ENCODE results near the gene KRT10. TPM values are rescaled to one million over a fixed set of nuclear protein-coding genes. Genes with fewer than 3 reads are reported as not detected.

Gene KRT10
- total RNA-seq, 1 donor from 2014 or later, result 29.9 TPM

- Histone ChIP-seq H3K27me3 (ENCODE audit: control insufficient read depth, insufficient read depth, low read length) (no peaks in the 10 kb centered on the region), H3K36me3 (ENCODE audit: control insufficient read depth, insufficient read depth, low read length) (no peaks in the 10 kb centered on the region), H3K4me3 (ENCODE audit: low read depth, low read length) (no peak overlapping the region)
- no peak for DNase-seq (ENCODE audit: low read depth)
- no peak for TF ChIP-seq CTCF (IDR thresholded peaks at IDR 0.05; ENCODE audit: insufficient read depth, low read length, poor library complexity, severe bottlenecking)
These were observed 44.4 kb downstream of the KRT10 start for GRCh38 chr17:40777971-40778370.

GRCh38 chr17:40777459-40777858, 45.0 kb downstream of the KRT10 start:
- H3K36me3 ChIP-seq (ENCODE audit: control insufficient read depth, insufficient read depth, low read length), result no peaks in the 10 kb centered on the region
- no peak for TF ChIP-seq CTCF (IDR thresholded peaks at IDR 0.05; ENCODE audit: insufficient read depth, low read length, poor library complexity, severe bottlenecking)
- H3K27me3 ChIP-seq (ENCODE audit: control insufficient read depth, insufficient read depth, low read length), result no peaks in the 10 kb centered on the region
- no peak overlapping the region for H3K4me3 ChIP-seq (ENCODE audit: low read depth, low read length)
- no peak for DNase-seq (ENCODE audit: low read depth)

- TF ChIP-seq CTCF (IDR thresholded peaks at IDR 0.05; ENCODE audit: insufficient read depth, low read length, poor library complexity, severe bottlenecking), result no peak
- H3K4me3 ChIP-seq (ENCODE audit: low read depth, low read length), result no peak overlapping the region
- no peaks in the 10 kb centered on the region for H3K36me3 ChIP-seq (ENCODE audit: control insufficient read depth, insufficient read depth, low read length)
- DNase-seq (ENCODE audit: low read depth), result no peak
- no peaks in the 10 kb centered on the region for H3K27me3 ChIP-seq (ENCODE audit: control insufficient read depth, insufficient read depth, low read length)
These were observed 46.5 kb downstream of the KRT10 start for GRCh38 chr17:40775945-40776344.

GRCh38 chr17:40772101-40772500, 50.3 kb downstream of the KRT10 start, which contains the start of gene KRT26:
TSS of gene KRT26 (minus strand) at chr17:40772201. CDS start at chr17:40772113, 88 bp downstream.
- Histone ChIP-seq H3K4me3 (ENCODE audit: low read depth, low read length) (no peak within 1 kb of the TSS), H3K27me3 (ENCODE audit: control insufficient read depth, insufficient read depth, low read length) (no peaks in the 10 kb centered on the region), H3K36me3 (ENCODE audit: control insufficient read depth, insufficient read depth, low read length) (no peaks in the 10 kb centered on the region)
- DNase-seq (ENCODE audit: low read depth), result no peak
- no peak for TF ChIP-seq CTCF (IDR thresholded peaks at IDR 0.05; ENCODE audit: insufficient read depth, low read length, poor library complexity, severe bottlenecking)

Other genes starting within 250 kb of the KRT10 start
- 105 and 115 TPM in 2 replicates for gene SMARCE1, start 174.8 kb downstream of the KRT10 start, total RNA-seq
- not detected in 2 replicates for gene KRT222, start 157.4 kb downstream of the KRT10 start, total RNA-seq
- not detected in 2 replicates for gene KRT24, start 118.9 kb downstream of the KRT10 start, total RNA-seq
- gene KRT25, start 67.3 kb downstream of the KRT10 start, total RNA-seq, result not detected in 2 replicates
- not detected in 2 replicates for gene KRT26, start 50.4 kb downstream of the KRT10 start, total RNA-seq
- gene KRT27, start 40.1 kb downstream of the KRT10 start, total RNA-seq, result not detected in 2 replicates
- not detected in 2 replicates for gene KRT28, start 22.7 kb downstream of the KRT10 start, total RNA-seq
- not detected in 2 replicates for gene KRT12, start 44.6 kb upstream of the KRT10 start, total RNA-seq
- not detected in 2 replicates for gene KRT20, start 62.6 kb upstream of the KRT10 start, total RNA-seq
- 24.2 and 25.9 TPM in 2 replicates for gene KRT23, start 115.0 kb upstream of the KRT10 start, total RNA-seq
- not detected in 2 replicates for gene KRT39, start 144.3 kb upstream of the KRT10 start, total RNA-seq
- not detected in 2 replicates for gene KRT40, start 161.7 kb upstream of the KRT10 start, total RNA-seq
- not detected in 2 replicates for gene KRTAP3-3, start 171.6 kb upstream of the KRT10 start, total RNA-seq
- not detected in 2 replicates for gene KRTAP3-2, start 177.3 kb upstream of the KRT10 start, total RNA-seq
- gene KRTAP3-1, start 186.5 kb upstream of the KRT10 start, total RNA-seq, result not detected in 2 replicates
- not detected in 2 replicates for gene KRTAP1-5, start 204.6 kb upstream of the KRT10 start, total RNA-seq
- not detected in 2 replicates for gene KRTAP1-4, start 207.6 kb upstream of the KRT10 start, total RNA-seq
- not detected in 2 replicates for gene KRTAP1-3, start 212.3 kb upstream of the KRT10 start, total RNA-seq
- gene KRTAP1-1, start 218.8 kb upstream of the KRT10 start, total RNA-seq, result not detected in 2 replicates
- gene KRTAP2-1, start 224.7 kb upstream of the KRT10 start, total RNA-seq, result not detected in 2 replicates
- gene KRTAP2-2, start 232.6 kb upstream of the KRT10 start, total RNA-seq, result not detected in 2 replicates
- gene KRTAP2-3, start 237.5 kb upstream of the KRT10 start, total RNA-seq, result 4.3 and 5.2 TPM in 2 replicates
- gene KRTAP2-4, start 243.3 kb upstream of the KRT10 start, total RNA-seq, result not detected in 2 replicates